Stimulated activated CD8-positive, alpha-beta memory T cell treated with anti-CD3 and anti-CD28 coated beads, Interleukin-7, amount 100 ng/mL, for 24 hours (primary cell): Measurements from ENCODE around the gene OPA1.
"Not testable (repeated sequence)": the region's sequence is repeated elsewhere in the genome, so short reads cannot be mapped to it uniquely, and the experiment has no call there.

Experiments
- DNase-seq: peaks from one replicate; pipeline ENCODE4 v3.0.0-alpha.2; 2020; ENCODE audit warnings: low read depth

The OPA1 gene

DNA sequence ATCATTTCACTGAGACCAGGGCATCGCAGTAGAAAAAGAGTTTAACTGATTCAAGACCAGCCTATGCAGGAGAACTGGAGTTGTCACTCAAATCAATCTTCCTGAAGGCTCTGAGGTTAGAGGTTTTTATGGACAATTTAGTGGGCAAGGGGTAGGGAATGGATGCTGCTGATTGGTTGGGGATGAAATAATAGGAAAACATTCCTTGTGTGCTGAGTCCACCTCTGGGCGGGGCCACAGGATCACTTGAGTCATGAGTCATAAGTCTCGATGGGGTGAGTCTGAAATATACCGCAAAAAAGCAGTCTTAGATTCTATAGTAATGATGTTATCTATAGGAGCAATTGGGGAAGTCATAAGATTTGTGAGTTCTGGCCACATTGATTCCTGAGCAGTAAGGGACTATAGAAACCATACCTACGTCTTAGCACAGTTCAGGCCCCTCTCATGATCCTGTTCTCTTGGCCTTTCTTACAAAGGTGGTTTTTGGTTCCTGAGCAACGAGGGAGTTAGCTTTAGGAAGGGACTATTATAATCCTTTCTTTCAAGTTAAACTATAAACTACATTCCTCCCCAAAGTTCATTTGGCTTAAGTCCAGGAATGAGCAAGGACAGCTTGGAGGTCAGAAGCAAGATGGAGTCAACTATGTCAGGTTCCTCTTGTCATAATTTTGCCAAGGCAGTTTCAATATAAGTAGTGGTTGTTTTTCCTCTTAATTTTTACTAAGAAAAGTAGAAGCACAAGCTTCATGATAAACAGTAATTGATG is 2.7 kb upstream of the OPA1 start:
- no peak for DNase-seq

- no peak for DNase-seq
Measured at GRCh38 chr3:193593668-193594030, 641 bp downstream of the OPA1 start.

- DNase-seq, result no peak
Measured at GRCh38 chr3:193594946-193595689, 2.1 kb downstream of the OPA1 start.

GRCh38 chr3:193595939-193596487 is 3.0 kb downstream of the OPA1 start:
- no peak for DNase-seq

GRCh38 chr3:193598202-193598601 is 5.2 kb downstream of the OPA1 start:
- no peak for DNase-seq

DNA sequence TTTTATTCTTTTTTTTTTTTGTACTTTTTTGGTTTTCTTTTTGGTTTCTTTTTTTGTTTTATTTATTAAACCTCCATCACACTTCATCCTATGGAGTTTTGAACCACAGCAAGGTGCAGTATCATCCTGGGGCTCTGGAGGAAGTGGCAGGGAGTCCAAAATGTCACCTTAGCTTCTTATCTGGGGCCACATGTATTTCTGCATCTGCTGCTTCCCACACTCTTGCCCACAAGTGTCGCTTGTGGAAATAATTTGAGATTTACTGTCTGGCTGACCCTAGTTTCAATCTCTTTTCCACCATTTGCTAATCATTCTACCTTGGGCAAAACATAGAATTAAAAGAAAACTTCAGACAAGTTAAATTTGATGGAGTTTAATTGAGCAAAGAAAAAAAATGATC is 6.4 kb downstream of the OPA1 start:
- no peak for DNase-seq

DNA sequence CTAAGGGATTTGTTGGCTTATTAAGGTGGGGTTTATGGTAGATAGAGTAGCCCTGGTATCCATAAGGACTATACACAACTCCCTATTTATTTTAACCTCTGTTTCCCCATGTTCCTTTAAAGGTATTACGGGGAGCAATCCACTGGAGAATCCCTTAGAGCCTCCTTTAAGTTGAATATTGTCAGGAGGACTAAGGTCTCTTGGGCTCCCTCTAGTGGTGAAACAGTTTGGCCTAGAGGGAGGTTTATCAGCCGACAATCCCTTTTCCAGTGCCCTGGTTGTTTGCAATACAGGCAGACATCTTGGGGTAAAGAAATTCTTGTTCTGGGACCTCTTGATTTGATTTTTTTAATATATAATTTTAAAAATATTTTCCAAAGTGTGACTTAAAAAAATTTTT is 12.9 kb downstream of the OPA1 start:
- no peak for DNase-seq

DNA sequence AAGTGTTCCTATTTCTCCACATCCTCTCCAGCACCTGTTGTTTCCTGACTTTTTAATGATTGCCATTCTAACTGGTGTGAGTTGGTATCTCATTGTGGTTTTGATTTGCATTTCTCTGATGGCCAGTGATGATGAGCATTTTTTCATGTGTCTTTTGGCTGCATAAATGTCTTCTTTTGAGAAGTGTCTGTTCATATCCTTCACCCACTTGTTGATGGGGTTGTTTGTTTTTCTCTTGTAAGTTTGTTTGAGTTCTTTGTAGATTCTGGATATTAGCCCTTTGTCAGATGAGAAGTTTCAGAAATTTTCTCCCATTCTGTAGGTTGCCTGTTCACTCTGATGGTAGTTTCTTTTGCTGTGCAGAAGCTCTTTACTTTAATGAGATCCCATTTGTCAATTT is 13.9 kb downstream of the OPA1 start:
- DNase-seq, result not testable (repeated sequence)

DNA sequence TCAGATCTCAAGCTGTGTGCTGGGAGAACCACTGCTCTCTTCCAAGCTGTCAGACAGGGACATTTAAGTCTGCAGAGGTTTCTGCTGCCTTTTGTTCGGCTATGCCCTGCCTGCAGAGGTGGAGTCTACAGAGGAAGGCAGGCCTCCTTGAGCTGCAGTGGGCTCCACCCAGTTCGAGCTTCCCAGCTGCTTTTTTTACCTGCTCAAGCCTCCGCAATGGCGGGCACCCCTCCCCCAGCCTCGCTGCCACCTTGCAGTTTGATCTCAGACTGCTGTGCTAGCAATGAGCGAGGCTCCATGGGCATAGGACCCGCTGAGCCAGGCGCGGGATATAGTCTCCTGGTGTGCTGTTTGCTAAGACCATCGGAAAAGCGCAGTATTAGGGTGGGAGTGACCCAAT is 17.5 kb downstream of the OPA1 start:
- DNase-seq, result not testable (repeated sequence)

GRCh38 chr3:193614430-193614829 is 21.4 kb downstream of the OPA1 start:
- DNase-seq, result no peak

DNA sequence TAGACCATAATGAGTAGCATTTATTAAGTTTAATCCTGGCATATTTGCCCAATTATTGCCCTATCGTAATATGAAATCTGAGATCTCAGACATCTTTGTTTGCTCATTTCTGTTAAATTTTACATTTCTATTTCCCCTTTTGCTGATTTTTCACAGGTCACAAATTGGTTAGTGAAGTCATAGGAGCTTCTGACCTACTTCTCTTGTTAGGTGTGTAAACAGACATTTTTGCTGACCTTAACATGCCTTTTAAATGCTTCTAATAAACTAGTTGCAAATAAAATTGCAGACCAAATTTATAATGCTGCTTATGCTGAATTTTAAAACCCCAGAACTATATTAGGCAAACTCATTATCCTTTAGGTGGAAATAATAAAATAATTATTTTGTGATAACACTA is 24.6 kb downstream of the OPA1 start:
- DNase-seq, result no peak

DNA sequence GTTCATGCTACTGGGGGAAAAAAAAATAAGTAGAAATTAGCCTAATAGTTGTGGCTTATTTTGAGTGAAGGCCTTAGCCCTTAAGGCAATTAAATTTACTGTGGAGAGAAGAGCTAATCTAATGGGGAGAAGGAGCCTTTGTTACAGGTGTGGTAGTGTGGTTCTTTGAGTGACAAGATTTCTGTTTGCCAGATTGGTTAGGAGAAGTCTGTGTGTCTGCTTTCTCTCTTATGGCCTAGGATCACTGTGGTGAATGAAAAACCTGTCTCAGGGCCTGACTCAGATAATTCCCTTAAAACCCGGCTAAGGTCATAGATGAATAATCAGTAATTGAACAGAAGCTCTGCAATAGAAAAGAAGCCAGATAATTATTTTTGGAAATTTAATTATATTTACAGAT is 27.0 kb downstream of the OPA1 start:
- DNase-seq, result no peak

GRCh38 chr3:193620650-193621049 is 27.6 kb downstream of the OPA1 start:
- DNase-seq, result no peak

DNA sequence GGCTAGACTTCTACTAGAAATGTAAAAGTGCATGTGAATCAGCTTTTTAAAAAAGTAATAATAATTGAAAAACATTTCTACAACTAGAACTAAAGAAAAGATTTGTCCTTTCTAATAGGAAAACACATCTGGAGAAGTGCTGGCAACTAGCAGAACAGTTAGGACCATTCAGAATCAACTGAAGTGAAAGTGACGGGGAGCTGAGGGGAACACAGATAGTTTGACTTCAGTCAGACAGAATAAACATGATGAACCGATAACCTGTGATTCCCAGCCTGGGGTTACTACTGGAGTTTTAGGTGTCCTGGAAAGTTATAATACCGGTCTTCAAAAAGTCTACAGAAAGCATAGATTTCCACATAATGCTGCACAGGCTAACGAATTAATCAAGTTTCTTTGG is 28.1 kb downstream of the OPA1 start:
- DNase-seq, result no peak

DNA sequence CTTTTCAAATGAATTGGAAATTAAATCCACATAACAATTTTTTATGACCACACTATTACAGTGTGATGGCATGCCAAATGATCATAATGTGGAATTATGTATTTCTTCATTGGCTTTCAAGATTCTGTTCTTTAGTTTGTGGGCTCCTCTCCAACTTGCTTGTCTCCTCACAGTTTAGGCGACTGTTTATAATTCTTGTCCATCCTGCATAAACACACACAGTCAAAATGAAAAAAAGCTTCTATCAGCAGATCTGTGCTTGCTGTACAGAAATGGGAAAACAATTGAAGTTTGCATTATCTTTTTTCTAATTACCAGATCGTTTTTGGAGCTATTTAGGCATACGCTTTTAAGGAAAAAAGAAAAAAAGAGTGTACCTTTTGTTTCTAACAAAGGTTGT is 37.0 kb downstream of the OPA1 start:
- DNase-seq, result no peak

- DNase-seq, result no peak
Measured at GRCh38 chr3:193637831-193638230, 44.8 kb downstream of the OPA1 start.

- no peak for DNase-seq
Measured at GRCh38 chr3:193638833-193639232, 45.8 kb downstream of the OPA1 start.

GRCh38 chr3:193640165-193640715 is 47.2 kb downstream of the OPA1 start:
- DNase-seq, result no peak

DNA sequence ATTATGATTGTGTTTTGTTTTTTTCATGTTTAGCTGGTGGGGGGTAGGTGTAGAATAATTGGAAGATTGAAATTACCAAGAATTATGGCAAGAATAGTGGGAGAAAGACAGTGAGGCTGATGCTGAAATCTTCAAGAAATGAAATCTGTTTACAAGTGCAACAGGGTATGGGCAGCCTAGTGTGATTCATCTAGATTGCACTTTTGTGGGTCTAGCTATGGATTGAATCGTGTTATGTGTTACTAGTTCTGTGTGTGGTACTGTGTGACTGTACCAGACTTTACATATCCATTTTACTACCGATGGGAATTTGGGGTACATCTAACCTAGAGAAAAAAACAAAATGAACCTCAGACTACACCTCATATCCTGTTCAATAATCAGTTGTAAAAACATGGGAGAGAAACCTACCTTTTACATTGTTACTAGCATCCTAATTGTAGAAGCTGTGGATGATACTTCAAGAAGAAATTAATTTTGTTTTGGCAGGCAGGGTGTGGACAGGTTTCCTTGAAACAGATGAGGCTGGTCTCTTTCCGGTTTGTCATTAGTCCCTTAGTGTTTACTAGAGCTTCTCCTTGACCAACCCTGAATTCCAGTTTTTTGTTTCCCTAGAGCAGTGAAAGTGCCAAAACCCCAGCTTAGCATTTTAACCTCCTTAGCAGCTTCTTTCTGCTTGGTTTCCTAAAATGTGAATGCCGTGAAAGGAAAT is 47.9 kb downstream of the OPA1 start:
- no peak for DNase-seq

- no peak for DNase-seq
Measured at GRCh38 chr3:193641440-193641775, 48.4 kb downstream of the OPA1 start.

GRCh38 chr3:193645806-193646205 is 52.8 kb downstream of the OPA1 start:
- no peak for DNase-seq

DNA sequence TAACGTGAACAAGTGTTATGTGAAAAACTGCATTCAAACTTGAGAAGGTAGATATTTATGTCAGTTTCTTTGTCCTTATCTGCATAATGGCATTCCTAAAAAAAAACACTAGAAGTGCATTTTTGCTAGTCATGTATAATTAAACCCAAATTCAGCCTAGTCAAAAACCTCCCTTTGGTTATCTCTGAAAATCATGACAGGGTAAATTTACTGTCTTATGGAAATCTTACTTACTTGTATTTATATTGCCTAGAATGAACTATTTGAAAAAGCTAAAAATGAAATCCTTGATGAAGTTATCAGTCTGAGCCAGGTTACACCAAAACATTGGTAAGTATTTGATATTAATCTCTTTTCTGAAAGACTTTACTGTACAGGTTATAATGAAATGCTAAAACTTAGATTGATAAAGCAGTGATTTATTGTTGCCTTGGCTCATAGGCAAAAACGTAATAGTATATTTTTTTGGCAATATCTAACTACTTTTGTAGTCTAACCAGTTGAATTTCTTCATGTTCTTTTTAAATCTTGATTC is 55.6 kb downstream of the OPA1 start:
- no peak for DNase-seq
